ENCODE data around the gene CCDC106.

Gene CCDC106

DNA sequence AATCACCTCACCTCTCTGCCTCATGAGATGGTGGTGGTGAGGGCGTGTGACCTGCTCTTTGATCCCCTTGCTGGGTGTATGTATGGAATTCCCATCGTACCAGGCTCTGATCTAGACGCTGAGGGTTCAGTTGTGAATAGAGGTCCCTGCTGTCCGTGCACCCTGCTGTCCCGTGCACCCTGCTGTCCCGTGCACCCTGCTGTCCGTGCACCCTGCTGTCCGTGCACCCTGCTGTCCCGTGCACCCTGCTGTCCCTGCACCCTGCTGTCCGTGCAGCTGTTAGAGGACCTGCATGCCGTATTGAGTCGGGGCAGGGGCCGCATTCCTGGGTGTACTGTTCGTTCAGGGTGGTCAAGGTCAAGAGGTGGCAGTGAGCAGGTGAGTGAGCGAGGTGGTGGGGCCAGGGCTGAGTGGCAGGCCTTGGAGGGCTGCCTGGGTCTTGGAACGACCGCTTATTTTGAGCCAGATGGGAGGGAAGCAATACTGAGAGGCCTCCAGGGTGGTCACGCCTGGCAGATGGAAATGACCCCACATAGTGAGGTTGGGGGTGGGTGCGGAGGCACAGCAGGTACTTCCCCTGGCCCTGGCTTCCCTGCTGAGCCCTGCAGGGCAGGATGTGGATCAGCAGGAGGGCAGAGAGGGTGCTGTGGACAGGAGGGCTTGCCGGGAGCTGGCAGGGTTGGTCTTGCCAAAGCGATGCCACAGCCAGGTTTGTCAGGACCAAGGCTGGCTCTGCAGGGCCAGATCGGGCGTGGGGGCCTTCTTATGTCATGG lies 22.5 kb downstream of the CCDC106 start:
- peak in 2 of 4 experiments; percentile 21 to 24 for DNase-seq

DNA sequence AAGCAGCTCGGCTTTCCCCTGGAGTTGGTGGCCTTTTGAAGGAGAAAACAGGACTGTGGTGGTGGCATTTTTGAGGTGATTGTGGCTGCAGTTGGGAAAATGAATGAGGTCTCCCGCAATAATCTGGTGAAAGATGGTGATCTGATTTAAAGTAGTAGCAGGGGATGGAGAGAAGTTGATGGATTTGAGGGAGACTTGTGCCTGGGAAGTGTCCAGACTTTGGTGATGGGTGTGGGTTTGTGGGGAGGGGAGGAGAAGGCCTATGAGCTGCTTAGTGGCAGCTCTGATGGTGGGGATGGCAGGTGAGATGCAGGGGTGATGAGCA lies 23.0 kb downstream of the CCDC106 start:
- DNase-seq, result no peak

DNA sequence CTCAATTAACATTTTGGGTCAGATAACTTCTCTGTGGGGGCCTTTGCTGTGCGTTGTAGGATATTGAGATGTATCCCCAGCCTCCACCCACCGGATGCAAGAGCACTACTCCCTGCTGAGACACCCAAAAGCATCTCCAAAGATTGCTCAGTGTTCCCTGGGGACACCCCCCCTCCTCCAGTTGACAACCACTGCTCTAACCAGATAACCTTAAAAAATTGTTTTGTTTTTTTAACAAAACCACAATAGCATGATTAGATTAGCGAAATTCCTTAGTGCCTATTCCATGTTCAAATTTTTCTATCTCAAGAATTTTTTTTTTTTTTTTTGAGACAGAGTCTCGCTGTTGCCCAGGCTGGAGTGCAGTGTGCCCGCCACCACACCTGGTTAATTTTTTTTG lies 24.4 kb downstream of the CCDC106 start:
- no peak for DNase-seq

DNA sequence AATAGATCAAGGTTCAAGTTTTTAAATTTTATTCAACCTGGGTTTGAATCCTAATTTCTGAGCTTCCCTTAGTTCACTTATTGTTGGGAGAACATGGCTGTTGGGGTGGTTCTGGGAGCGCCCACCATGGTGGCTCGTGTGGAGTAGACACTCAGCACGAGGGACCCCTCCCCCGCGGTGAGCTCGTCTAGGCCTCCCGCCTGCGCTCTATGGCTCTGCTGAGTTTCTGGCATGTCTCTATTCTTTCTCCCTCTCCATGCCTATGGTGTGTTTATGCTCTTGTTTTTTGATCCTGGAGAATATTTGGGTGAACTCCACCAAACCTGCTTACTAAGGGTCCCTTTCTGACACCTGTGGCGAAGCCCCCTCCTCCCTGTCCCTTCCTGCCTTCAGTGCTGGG lies 25.5 kb downstream of the CCDC106 start:
- DNase-seq, result no peak

DNA sequence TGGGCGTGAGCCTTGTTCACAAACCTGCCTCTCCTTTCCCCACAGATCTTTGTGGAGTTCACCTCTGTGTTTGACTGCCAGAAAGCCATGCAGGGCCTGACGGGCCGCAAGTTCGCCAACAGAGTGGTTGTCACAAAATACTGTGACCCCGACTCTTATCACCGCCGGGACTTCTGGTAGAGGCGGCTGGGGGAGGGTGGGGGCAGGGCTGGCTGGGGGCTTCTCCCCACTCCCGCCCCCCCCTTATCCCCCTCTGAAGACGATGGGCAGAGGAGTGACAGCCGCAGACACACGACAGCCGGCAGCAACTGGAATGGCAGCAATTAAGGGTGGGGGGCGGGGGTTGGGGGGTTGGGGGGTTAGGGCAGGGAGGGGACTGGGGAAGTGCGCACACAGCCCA lies 25.9 kb downstream of the CCDC106 start:
- no peak for DNase-seq

DNA sequence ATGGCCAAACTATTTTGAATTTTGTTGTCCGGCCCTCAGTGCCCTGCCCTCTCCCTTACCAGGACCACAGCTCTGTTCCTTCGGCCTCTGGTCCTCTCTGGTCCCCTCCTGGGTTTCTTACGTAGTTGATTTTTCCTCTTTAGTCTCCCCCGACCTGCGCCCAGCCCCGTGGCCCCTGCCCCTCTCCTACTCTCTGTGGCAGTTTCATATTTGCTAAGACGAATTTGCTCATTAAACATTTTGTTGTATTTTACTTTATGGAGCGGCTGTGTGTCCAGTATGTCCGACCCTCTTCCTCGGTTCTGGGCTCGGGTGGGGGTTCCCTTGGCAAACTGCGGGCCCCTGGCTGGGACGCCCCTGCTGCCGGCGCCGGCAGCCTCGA lies 26.4 kb downstream of the CCDC106 start:
- no peak for DNase-seq

DNA sequence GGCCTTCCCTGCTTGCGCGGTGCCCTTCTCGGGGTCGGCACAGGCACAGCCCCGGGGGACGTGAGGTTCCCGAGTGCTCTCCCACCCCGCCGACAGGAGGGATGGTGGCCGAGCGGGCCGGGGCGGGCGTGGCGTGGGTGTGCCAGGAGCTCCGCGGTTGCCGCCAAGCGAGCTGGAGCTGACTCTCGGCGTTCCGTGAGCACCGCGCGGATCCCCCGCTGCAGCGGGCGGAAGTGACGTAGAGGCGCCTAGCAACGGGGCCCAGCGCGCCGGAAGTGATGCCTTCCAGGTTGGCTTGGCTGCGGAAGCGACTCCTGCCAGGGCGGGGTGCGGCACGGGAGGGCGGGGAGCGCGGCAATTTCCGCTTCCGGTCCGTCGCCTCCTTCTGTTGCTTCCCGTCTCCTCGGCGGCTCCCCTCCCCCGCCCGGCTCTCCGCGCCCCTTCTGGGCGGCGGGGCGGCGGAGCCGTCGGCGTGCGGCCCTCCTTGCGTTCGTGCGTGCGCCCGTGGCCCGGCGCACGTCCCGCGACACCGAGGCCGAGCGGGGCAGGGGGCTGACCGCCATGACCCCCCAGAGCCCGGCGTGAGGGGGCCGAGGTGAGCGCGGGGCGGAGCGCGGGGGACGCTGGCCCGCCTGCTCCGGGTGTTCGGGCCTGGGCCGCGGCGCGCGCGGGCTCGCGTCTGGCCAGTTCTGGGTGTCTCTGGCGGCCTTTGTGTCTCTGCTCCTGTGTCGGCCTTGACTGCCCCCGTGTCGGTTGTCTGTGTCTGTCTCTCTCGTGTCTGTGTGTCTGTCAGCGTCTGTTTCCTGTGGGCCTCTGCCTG lies 27.0 kb downstream of the CCDC106 start, which contains the start of gene EPN1:
TSS of gene EPN1 (plus strand) at position 386 of the 820 bp plus-strand sequence. CDS start 3,402 bp downstream, outside the sequence.
- peak; percentile 92 to 97 (median 96) for DNase-seq

DNA sequence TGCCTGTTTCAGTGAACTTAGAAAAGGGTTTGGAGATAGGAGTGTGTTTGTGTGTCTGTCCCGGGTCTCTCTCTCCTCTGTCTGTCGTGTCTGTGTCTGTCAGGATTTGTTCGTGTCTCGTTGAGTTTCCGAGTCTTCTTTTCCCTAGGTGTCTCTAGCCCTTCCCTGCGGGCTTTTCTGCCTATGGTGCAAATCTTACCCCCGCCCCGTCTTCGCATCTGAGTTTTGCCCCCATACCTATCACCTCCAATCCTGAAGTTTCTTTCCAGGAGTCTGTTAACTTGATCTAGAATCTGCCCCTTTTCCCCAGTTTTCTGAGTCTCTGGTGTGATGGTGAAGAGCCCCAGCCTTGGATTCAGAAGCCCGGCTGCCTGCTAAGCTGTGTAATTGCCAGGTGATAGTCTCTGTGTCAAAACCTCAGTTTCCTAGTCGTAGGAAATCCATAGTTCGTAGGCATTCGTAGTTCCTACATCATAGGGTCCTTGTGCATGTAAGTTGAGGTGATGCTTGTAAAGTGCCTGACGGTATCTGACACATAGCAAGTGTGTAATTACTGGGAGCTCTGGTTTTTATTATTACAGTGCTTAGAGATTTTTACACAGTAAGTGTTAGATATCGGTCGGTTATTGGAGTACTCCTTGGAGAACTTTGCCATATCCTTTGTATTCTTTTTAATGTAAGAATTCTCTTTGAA lies 27.8 kb downstream of the CCDC106 start:
- DNase-seq, result no peak

DNA sequence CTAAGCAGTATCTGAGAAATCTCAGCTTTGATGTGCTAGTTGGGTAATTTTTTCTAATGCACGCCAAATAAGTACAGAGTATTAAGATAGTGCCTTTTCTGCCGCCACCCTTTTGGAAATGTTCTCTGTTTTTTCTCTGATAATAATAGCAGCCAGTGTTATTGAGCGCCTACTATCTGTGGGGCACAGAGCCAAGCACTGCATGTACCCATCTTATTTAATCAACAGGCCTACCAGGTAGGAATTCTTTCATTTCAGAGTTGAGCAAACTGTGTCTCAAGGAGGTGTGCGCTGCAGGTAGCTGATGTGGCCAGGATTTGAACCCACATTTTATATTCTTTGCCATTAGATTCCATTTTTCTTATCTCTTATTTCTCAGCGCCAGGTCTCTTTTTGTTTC lies 28.4 kb downstream of the CCDC106 start:
- no peak for DNase-seq

DNA sequence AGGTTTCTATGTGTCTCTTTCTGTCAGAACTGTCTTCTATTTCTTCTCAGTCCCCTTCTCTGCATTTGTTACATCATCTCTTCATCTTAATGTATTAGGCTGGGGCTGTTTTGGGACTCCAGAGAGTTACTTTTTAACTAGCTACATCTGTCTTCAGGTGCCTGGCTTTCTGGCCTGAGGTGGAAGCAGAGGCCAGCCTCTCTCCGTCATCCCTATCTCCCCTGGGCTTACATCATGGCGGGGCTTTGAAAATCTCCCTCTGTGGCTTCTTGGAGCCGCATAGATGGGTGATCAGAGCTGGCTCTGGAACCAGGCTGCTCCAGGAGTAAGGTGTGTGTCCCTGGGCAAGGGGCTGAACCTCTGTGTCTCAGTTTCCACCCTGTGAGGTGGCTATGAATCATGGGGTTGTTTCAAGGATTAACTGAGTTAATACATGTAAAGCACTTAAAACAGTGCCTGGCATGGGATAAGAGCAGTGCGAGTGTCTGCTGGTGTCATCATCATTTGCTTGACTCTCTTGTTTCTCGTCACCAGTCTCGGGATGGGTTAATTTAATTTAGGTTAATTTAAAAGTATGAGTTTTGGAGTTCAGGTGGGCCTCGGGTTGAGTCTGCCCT lies 29.0 kb downstream of the CCDC106 start:
- DNase-seq, result no peak

DNA sequence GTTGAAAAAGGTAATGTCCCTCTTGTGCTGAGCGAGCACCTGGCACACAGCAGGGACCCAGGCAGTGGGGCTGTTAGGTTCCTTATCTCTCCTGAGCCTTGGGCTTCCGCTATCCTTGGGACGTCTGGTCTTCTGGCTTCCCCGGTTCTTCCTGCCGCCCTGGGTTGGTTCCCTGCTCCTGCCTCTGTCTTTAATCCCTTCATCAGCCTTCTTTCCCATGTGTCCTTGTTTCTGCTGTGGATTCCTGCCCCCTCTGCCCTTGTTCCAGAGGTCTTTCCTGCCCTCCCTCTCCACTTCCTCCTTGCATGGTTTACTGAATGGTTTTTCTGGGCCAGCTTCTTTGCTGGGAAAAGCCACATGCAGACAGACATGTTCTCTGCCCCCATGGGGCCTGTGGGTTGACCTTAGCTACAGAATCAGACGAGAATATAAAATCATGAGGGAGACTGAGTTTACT lies 29.6 kb downstream of the CCDC106 start:
- DNase-seq, result no peak

DNA sequence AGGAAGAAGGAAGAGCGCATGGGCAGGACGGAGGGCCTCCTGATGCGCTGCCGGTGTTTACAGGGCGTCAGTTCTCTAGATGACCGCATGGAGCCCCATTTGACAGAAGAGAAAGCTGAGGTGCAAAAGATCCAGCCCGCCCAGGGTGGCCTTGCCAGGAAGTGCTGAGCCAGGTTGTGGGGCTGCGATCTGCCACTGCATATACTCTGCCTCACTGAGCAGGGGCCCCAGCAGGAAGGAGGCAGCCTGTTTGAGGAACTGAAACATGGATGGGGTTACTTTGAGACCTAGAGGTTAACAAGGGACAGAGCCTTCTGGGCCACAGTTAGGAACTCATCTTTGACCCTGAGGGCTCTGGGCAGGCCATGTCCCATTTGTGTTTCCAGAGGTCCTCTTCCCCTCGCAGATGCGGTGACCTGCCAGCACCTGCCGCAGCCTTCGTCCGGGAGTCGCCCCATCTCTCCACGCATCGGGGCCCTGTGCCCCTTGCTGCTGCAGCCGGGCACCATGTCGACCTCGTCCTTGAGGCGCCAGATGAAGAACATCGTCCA lies 30.2 kb downstream of the CCDC106 start:
- DNase-seq, result no peak

DNA sequence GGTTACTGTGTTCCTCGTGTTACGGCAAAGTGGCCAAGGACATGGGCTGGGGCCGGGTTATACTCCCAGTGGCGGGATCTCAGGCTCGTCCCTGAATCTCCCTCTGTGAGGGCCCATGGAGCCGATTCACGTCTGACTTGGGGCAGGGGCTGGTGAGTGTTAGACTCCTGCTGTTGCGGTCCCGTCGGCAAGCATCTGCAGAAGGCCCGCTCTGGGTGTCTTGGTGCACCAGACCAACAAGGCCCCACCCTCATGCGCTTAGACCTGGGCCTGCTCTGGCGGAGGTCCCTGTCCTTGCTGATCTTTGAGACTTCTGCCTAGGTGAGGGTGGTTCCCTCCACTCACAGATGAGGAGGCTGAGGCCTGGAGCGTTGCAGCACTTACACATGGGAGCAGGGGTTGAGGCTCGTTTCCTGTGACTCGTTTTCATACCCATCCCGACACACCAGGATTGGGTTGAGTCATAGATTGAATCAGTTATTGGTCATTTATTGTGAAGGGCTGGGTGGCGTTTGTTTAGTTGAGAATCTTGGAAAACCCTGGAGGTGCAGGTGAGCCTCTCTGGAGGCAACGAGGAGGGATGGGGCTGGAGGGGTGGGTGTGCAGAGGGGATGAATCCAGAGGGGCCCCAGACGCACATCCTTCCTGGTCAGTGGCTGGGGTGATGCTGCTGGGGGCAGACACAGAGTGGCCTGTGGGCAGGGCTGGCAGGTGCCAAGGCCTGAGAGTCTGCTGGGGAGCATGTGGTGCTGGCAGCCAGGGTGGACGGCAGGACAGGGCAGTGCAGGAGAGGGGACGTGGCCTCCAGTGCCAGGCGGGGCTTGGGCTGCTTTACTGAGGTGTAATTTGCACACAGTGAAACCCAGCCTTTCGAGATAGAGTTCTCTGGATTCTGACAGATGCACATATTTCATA lies 31.6 kb downstream of the CCDC106 start:
- DNase-seq, result no peak

DNA sequence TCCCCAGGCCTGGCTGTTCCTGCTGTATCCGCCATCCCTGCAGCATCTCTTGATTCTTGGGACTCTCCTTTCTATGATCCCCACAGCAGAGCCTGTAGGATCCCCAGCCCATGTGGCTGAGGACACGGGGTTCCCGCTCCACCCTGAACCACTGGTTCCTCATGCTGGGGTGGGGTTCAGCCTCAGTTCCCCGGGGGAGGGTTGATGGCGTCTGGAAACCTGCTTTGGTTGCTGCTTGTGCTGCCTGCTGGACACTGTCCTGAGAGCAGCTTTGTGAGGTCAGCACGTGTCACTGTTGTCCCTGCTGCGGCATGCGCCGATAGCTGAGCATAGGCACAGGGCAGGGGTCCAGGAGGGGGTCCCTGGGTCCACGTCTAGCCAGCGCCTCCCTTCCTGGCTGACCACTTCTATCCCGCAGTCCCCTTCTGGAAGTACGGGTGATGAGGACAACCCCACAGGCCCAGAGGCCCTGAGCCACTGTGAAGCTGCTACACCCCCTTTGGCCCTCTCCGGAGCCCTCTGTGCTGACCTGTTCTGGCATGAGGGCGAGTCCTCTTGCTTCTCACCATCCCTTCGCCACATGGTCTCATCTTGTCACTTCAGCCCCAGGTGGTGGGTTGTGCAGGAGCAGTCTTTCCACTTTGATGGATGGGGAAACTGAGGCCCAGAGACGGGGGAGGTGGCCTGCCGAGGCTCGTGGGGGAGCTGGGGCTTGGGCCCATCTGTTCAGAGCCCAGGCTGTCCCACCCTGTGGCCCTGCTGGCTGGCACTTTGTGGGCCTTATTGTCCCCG lies 32.5 kb downstream of the CCDC106 start:
- no peak for DNase-seq

DNA sequence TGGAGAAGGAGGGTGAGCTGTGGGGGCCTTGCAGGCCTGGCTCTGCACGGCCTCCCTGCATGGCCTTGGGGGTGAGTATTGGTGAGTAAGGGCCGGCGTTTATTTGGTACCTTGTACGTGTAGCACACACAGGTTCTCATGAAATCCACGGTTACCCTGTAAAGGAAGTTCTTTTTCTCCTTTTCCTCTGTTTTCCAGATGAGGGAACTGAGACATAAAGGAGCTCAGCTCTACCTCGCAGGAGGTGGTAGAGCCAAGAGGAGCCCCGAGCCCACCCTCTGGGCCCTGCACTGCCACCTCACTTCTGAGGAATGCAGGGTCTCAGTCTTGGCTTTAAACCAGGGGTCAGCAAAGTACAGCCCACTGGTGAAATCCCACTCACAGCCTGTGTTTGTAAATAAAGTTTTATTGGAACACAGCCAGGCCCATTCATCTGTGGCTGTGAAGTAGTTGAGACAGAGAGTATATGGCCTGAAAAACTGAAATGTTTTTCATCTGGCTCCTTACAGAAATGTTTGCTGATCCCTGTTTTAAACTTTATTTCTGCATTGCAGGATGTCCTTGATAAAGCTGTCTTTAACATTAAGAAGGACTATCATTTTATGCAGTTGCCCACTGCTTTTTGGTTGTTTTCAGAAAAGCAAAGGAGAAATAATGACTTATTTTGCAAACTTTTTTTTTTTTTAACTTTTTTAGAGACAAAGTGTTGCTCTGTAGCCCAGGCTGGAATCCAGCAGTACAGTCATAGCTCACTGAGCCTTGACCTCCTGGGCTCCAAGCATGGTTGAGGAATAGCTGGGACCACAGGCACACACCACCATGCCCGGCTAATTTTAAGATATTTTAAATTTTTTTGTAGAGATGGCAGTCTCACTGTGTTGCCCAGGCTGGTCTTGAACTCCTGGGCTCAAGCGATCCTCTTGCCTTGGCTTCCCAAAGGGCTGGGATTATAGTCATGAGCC lies 33.4 kb downstream of the CCDC106 start:
- DNase-seq, result no peak

DNA sequence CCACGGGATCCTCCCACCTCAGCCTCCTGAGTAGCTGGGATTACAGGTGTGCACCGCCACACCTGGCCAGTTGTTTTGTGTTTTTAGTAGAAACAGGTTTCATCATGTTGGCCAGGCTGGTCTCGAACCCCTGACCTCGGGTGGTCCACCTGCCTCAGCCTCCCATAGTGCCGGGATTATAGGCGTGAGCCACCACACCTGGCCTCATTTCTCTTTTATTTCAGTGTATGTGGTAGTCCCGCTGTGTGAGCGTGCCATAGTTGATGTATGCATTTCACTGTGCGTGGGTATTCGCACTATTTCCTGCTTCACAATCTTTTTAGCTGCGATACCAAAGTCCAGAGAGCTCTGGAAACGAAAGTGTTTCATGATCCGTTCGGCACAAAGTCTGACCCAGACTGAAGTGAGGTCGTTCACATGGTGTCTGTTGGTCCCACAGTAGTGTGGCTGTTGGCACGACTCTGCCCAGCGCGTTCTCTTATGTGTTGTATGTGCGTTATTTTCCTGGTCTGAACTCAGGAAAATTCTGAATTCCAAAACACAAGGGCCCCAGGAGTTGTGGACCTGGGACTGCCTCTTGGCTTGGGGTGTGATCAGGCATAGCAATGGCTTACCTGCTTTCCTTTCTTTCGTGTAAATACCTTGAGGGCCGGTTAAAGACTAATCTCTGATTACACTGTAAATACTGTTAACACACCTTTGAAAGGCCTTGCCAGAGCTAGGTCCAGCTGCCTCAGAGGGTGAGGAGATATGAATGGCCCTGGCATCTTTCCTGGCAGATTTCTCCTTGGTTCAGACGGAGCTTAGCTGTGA lies 35.6 kb downstream of the CCDC106 start:
- DNase-seq, result no peak

DNA sequence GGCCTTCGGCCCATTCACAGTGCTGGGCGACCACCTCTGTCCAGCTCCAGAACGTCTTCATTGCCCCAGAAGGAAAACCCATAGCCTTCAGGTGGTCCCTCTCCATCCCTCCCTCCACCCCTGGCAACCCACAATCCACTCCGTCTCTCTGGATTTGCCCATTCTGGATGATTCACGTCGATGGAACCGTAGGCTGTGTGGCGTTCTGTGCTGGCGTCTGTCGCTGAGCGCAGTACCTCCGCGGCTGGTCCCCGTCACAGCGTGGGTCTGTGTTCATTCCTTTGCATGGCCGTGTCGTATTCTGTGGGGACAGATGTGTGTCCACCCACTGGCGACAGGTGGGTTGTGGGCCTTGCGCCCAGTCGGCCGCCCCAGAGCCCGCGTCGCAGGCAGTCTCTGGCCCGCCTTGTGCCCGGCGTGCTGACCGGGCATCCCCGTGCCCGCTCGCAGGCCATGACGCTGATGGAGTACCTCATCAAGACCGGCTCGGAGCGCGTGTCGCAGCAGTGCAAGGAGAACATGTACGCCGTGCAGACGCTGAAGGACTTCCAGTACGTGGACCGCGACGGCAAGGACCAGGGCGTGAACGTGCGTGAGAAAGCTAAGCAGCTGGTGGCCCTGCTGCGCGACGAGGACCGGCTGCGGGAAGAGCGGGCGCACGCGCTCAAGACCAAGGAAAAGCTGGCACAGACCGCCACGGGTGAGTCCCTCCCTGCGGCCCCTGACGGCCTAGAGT lies 37.1 kb downstream of the CCDC106 start:
- DNase-seq, result no peak

DNA sequence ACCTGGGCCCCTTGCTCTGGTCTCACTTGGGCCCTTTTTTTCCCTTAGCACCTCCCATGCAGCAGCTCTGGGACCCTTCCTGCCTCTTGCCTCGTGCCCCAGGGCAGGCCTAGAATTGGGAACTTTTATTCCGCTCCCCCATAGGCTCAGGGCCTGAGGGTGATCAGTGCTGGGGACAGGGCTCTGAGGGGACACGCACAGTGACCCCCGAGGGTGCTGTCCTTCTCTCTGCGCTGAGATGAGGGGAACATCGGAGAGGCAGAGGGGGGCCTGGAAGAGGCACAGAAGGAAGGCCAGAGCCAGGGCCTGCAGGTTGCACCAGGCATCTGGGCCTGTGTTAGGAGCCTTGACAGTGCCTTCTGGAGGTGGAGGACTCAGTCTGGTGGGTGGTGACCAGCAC lies 37.8 kb downstream of the CCDC106 start:
- no peak for DNase-seq
